H1 (cell line): ENCODE measurements around the gene RUNX1. TPM values are rescaled to one million over a fixed set of nuclear protein-coding genes. Genes with fewer than 3 reads are reported as not detected.

Source experiments
- CTCF ChIA-PET: fragments of 300-600 bp; sonication (Branson Sonifier 250); formaldehyde crosslinking; loops from one replicate; lab custom pipeline; 2021; ENCODE audit not compliant: partially characterized antibody; lab: Charles Lee
- POLR2A ChIA-PET: fragments of 300-600 bp; sonication (Branson Sonifier 250); formaldehyde crosslinking; loops from one replicate; lab custom pipeline; 2021; ENCODE audit warnings: inconsistent platforms; ENCODE audit not compliant: partially characterized antibody; lab: Charles Lee
- DNase-seq, 2 experiments: peaks; one replicate each; pipeline versions ENCODE4 v3.0.0 to v3.0.0-alpha.2; 2010 to 2022; ENCODE audit warnings: low spot score in 2 of 2, low read depth in 1 of 2, mixed read lengths in 1 of 2
- FAIRE-seq: peaks from 2 replicates; lab custom pipeline; 2011; peaks lifted over from hg19 to GRCh38; lab: Jason Lieb, UNC
- H2AFZ ChIP-seq: 2 replicates; pipeline ENCODE4 v1.8.1; 2012; ENCODE audit warnings: low read length, inconsistent platforms
- H2AK5ac ChIP-seq: 2 replicates; pipeline ENCODE4 v1.6.1; 2013; ENCODE audit warnings: low read depth, low read length
- H2BK120ac ChIP-seq: replicated peaks from 2 replicates; pipeline ENCODE3; 2013; ENCODE audit warnings: low read depth, low read length, inconsistent platforms
- H2BK12ac ChIP-seq: 2 replicates; pipeline ENCODE4 v1.6.1; 2013; ENCODE audit warnings: low read depth, low read length
- H2BK15ac ChIP-seq: 2 replicates; pipeline ENCODE4 v1.6.1; 2013; ENCODE audit warnings: low read length
- H2BK20ac ChIP-seq: 2 replicates; pipeline ENCODE4 v1.6.1; 2013; ENCODE audit warnings: low read length
- H2BK5ac ChIP-seq: 2 replicates; pipeline ENCODE4 v1.6.1; 2013; ENCODE audit warnings: low read depth, low read length
- H3K14ac ChIP-seq: 2 replicates; pipeline ENCODE4 v1.6.1; 2013; ENCODE audit warnings: inconsistent platforms; ENCODE audit not compliant: insufficient read length
- H3K18ac ChIP-seq: 2 replicates; pipeline ENCODE4 v1.6.1; 2013; ENCODE audit warnings: low read length; ENCODE audit errors: extremely low read depth
- H3K23ac ChIP-seq: 2 replicates; pipeline ENCODE4 v1.6.1; 2013; ENCODE audit warnings: inconsistent platforms; ENCODE audit not compliant: insufficient read length
- H3K23me2 ChIP-seq: 2 replicates; pipeline ENCODE4 v1.6.1; 2013; ENCODE audit warnings: low read depth, low read length
- H3K27ac ChIP-seq: 2 replicates; pipeline ENCODE4 v1.6.1; 2011; ENCODE audit warnings: low read depth, low read length, inconsistent platforms
- H3K27me3 ChIP-seq, 4 experiments: replicated peaks in 1 of 4; 1 replicate in 1 of 4; 2 replicates in 3 of 4; pipeline versions ENCODE4 v1.6.1 to v1.8.1; 2011 to 2013; ENCODE audit warnings: low read length in 3 of 4, mild to moderate bottlenecking in 3 of 4, inconsistent platforms in 2 of 4, mixed read lengths in 2 of 4, moderate library complexity in 1 of 4; ENCODE audit not compliant: control insufficient read depth in 3 of 4, insufficient read depth in 3 of 4; ENCODE audit errors: extremely low read depth in 1 of 4
- H3K36me3 ChIP-seq, 4 experiments: 2 replicates each; pipeline versions ENCODE4 v1.6.1 to v1.8.1; 2011 to 2013; ENCODE audit warnings: mild to moderate bottlenecking in 4 of 4, low read length in 3 of 4, moderate library complexity in 2 of 4, control low read depth in 1 of 4, inconsistent platforms in 1 of 4; ENCODE audit not compliant: insufficient read depth in 4 of 4, control insufficient read depth in 2 of 4
- H3K4ac ChIP-seq: replicated peaks from 2 replicates; pipeline ENCODE3; 2013; ENCODE audit warnings: low read length, low read depth, mixed read lengths, inconsistent platforms; ENCODE audit not compliant: insufficient read length
- H3K4me1 ChIP-seq, 4 experiments: replicated peaks in 1 of 4; 1 replicate in 1 of 4; 2 replicates in 3 of 4; pipeline versions ENCODE4 v1.6.1 to v1.8.1; 2011 to 2013; ENCODE audit warnings: low read length in 3 of 4, inconsistent platforms in 2 of 4, mixed read lengths in 1 of 4; ENCODE audit not compliant: insufficient read depth in 4 of 4, control insufficient read depth in 3 of 4
- H3K4me2 ChIP-seq, 2 experiments: 2 replicates each; pipeline versions ENCODE4 v1.6.1 to v1.8.1; 2011 to 2013; ENCODE audit warnings: low read depth in 2 of 2, low read length in 2 of 2, control low read depth in 1 of 2, inconsistent platforms in 1 of 2, mild to moderate bottlenecking in 1 of 2; ENCODE audit not compliant: insufficient read depth in 1 of 2
- H3K4me3 ChIP-seq, 4 experiments: fragments of 200-600, 300-600 bp in 1 of 4; sonication (generic), shearing (Covaris generic), sonication (Bioruptor Twin) in 1 of 4; 2 replicates each; pipeline versions ENCODE4 v1.5.1 to v1.8.1; 2011 to 2016; ENCODE audit warnings: low read length in 4 of 4, low read depth in 3 of 4, control low read depth in 2 of 4, inconsistent platforms in 2 of 4, mild to moderate bottlenecking in 2 of 4, mixed read lengths in 1 of 4, moderate library complexity in 1 of 4; ENCODE audit not compliant: insufficient read depth in 2 of 4; ENCODE audit errors: extremely low read depth in 1 of 4
- H3K56ac ChIP-seq: replicated peaks from 2 replicates; pipeline ENCODE3; 2013; ENCODE audit warnings: low read depth, mild to moderate bottlenecking, mixed read lengths, low read length, inconsistent platforms; ENCODE audit not compliant: insufficient read length
- H3K79me1 ChIP-seq: 2 replicates; pipeline ENCODE4 v1.6.1; 2013; ENCODE audit warnings: low read depth, low read length, control low read depth
- H3K79me2 ChIP-seq, 2 experiments: 2 replicates each; pipeline versions ENCODE4 v1.6.1 to v1.8.1; 2012 to 2013; ENCODE audit warnings: low read length in 2 of 2, mild to moderate bottlenecking in 2 of 2, inconsistent platforms in 1 of 2; ENCODE audit not compliant: insufficient read depth in 2 of 2, control insufficient read depth in 1 of 2
- H3K9ac ChIP-seq, 4 experiments: replicated peaks in 1 of 4; 1 replicate in 1 of 4; 2 replicates in 3 of 4; pipeline versions ENCODE4 v1.6.1 to v1.8.1; 2011 to 2013; ENCODE audit warnings: low read depth in 3 of 4, low read length in 3 of 4, control low read depth in 2 of 4, mild to moderate bottlenecking in 2 of 4, moderate library complexity in 2 of 4, inconsistent platforms in 1 of 4; ENCODE audit errors: extremely low read depth in 1 of 4
- H3K9me3 ChIP-seq, 2 experiments: 2 replicates each; pipeline versions ENCODE4 v1.6.1 to v1.8.1; 2012 to 2013; ENCODE audit warnings: mild to moderate bottlenecking in 2 of 2, moderate library complexity in 2 of 2, control low read depth in 1 of 2, inconsistent platforms in 1 of 2, low read depth in 1 of 2, low read length in 1 of 2, mixed read lengths in 1 of 2; ENCODE audit not compliant: insufficient read depth in 2 of 2
- H4K20me1 ChIP-seq, 2 experiments: replicated peaks in 1 of 2; 2 replicates each; pipeline versions ENCODE3 to v1.8.1; 2011 to 2013; ENCODE audit warnings: inconsistent platforms in 2 of 2, low read length in 2 of 2, mild to moderate bottlenecking in 1 of 2; ENCODE audit not compliant: insufficient read depth in 2 of 2, control insufficient read depth in 1 of 2
- H4K5ac ChIP-seq: 2 replicates; pipeline ENCODE4 v1.6.1; 2013; ENCODE audit warnings: low read length, low read depth, mixed read lengths, inconsistent platforms; ENCODE audit not compliant: insufficient read length
- H4K8ac ChIP-seq: 2 replicates; pipeline ENCODE4 v1.8.0; 2013; ENCODE audit warnings: mild to moderate bottlenecking, moderate library complexity, low read length, inconsistent platforms; ENCODE audit not compliant: insufficient read depth; ENCODE audit errors: extremely low read depth
- H4K91ac ChIP-seq: replicated peaks from 2 replicates; pipeline ENCODE3; 2013; ENCODE audit warnings: low read length, mixed read lengths, inconsistent platforms; ENCODE audit not compliant: insufficient read length
- ASH2L ChIP-seq: fragments of 200-600, 300-600 bp; sonication (generic); IDR thresholded peaks from one replicate; pipeline ENCODE4 v1.7.1; 2017; ENCODE audit warnings: low read length
- CBX8 ChIP-seq: fragments of 300-800, 300-1000 bp; sonication (generic); IDR thresholded peaks from 2 replicates; pipeline ENCODE4 v1.7.1; 2016; ENCODE audit warnings: low read depth, low read length, borderline replicate concordance
- EGR1 ChIP-seq: IDR thresholded peaks from 2 replicates; pipeline ENCODE4 v1.6.1; 2011; ENCODE audit warnings: low read depth, low read length, borderline replicate concordance
- HDAC2 ChIP-seq, 2 experiments: fragments of 300-600 bp in 1 of 2; sonication (generic) in 1 of 2; IDR thresholded peaks; 2 replicates each; pipeline ENCODE4 v1.6.1; 2011 to 2012; ENCODE audit warnings: low read depth in 2 of 2, low read length in 2 of 2, mild to moderate bottlenecking in 2 of 2, moderate library complexity in 2 of 2, borderline replicate concordance in 1 of 2, inconsistent platforms in 1 of 2
- MAFK ChIP-seq: IDR thresholded peaks from 2 replicates; pipeline ENCODE4 v1.6.1; 2012; ENCODE audit warnings: low read depth, mild to moderate bottlenecking, improper control_type of control experiment, low read length
- NANOG ChIP-seq: IDR thresholded peaks from 2 replicates; pipeline ENCODE4 v1.6.1; 2011; ENCODE audit warnings: low read length, low read depth, mild to moderate bottlenecking, inconsistent platforms; ENCODE audit not compliant: insufficient read depth, poor library complexity, severe bottlenecking
- SP4 ChIP-seq: IDR thresholded peaks from 2 replicates; pipeline ENCODE4 v1.6.1; 2012; ENCODE audit warnings: low read length, inconsistent platforms
- USF2 ChIP-seq: IDR thresholded peaks from 2 replicates; pipeline ENCODE4 v1.6.1; 2011; ENCODE audit warnings: low read length, improper control_type of control experiment
- WGBS, 2 experiments: shearing (Covaris generic) in 1 of 2; methylation state at CpG; one replicate each; pipeline versions ENCODE4 v1.1.6 to v1.1.7; 2013 to 2015; ENCODE audit warnings: low lambda C conversion rate in 2 of 2, mixed read lengths in 2 of 2, inconsistent platforms in 1 of 2, low coverage in 1 of 2, missing lambda C conversion rate in 1 of 2; ENCODE audit not compliant: insufficient replicate concordance in 2 of 2, insufficient coverage in 1 of 2, insufficient read length in 1 of 2; ENCODE audit errors: extremely low coverage in 1 of 2, missing lambda C conversion rate in 1 of 2; 5-methylcytosine and 5-hydroxymethylcytosine counted together
- polyA plus RNA-seq, 7 experiments: library from polyadenylated mRNA; depleted of rRNA in 3 of 7; stranded (reverse) in 5 of 7; unstranded in 2 of 7; fragments of >200 nt in 5 of 7; fragments of 200-250 nt in 2 of 7; gene quantifications; 1 replicate in 5 of 7; 2 replicates in 1 of 7; 4 replicates in 1 of 7; pipeline versions ENCODE4 v1.2.1 to v1.2.3, GENCODE V29; 2011 to 2013; ENCODE audit warnings: missing spikeins in 2 of 7, mixed read lengths in 2 of 7
- total RNA-seq: library from RNA; stranded (reverse); fragmentation: NEBNext Ultra II Directional; extraction: Animal tissue kit (Norgen Biotek cat#: 25700); gene quantifications from 2 replicates; pipeline ENCODE4 v1.2.1, GENCODE V29; 2021
- TF ChIP-seq, protein P1 (sequence below): IDR thresholded peaks from 2 replicates; pipeline ENCODE4 v1.6.1; 2011; ENCODE audit warnings: low read depth, mild to moderate bottlenecking, low read length; ENCODE audit not compliant: insufficient read depth

RUNX1 gene
- total and polyA plus RNA-seq, 2 of the 8 experiments (the other 6 are each of a cell fraction or from before 2014, with no cell fraction given): 0.20 to 0.60 TPM

DNA sequence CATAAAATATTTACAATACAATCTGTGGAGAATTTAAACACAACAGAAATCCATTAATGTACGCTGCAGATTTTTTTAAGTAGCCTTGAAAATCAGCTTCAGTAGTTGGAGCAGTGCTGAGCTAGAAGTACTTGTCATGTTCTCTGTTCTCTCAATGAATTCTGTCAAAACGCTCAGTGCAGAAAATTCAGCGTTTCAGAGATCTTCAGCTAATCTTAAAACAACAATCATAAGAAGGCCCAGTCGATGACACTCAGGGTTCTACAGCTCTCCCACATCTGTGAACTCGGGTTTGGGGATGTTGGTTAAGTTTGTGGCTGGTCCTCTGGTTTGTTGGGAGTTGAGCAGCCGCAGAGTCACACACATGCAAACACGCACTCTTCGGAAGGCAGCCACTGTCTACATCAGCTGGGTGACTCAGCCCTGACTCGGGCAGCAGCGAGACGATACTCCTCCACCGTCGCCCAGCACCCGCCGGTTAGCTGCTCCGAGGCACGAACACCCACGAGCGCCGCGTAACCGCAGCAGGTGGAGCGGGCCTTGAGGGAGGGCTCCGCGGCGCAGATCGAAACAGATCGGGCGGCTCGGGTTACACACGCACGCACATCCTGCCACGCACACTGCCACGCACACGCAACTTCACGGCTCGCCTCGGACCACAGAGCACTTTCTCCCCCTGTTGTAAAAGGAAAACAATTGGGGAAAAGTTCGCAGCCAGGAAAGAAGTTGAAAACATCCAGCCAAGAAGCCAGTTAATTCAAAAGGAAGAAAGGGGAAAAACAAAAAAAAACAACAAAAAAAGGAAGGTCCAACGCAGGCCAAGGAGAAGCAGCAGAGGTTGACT, 161.2 kb downstream of the RUNX1 start:
- H4K20me1 ChIP-seq: peaks cover 2 to 21% of the 10 kb centered on the region in 2 experiments
- H3K4me1 ChIP-seq: peaks cover 3 to 15% (median 9%) of the 10 kb centered on the region in 4 experiments; a peak in 6 of 7 replicates
- POLR2A ChIA-PET: interaction anchor here (0.6 to 1.1 kb wide), 6 partner anchors 21 to 640 kb away, joined by 3 to 4 read pairs (median 3); no protein-coding TSS in a partner anchor
- no peak overlapping the region for H2AFZ ChIP-seq
- H2AK5ac ChIP-seq: no peak overlapping the region; the same call in 1 of the 2 replicates
- no peak overlapping the region; a peak in 1 of 7 replicates for H3K9ac ChIP-seq
- H2BK5ac ChIP-seq: no peak overlapping the region
- 3% methylated on average over 32 of the region's 40 CpGs; no CpG with 5 or more reads in 1 of the 2 experiments for whole genome bisulfite sequencing, 2 experiments
- no peaks in the 10 kb centered on the region for H3K79me1 ChIP-seq
- H2BK12ac ChIP-seq: peak overlapping the region; percentile 85
- no peaks in the 10 kb centered on the region for H3K79me2 ChIP-seq
- no peaks in the 10 kb centered on the region for H3K9me3 ChIP-seq
- peak overlapping the region; percentile 59; the same call in 1 of the 2 replicates for H4K8ac ChIP-seq
- H3K4ac ChIP-seq: no peak overlapping the region
- H3K36me3 ChIP-seq: no peaks in the 10 kb centered on the region; a peak in 1 of 8 replicates
- no peak for FAIRE-seq
- H3K4me2 ChIP-seq: peak overlapping the region; percentile 84 to 97
- H3K23me2 ChIP-seq: peaks cover 21% of the 10 kb centered on the region; the same call in 1 of the 2 replicates
- peak overlapping the region; percentile 22 to 73 (median 47); a peak in 7 of 8 replicates for H3K4me3 ChIP-seq
- peaks cover 41 to 95% (median 81%) of the 10 kb centered on the region in 4 experiments for H3K27me3 ChIP-seq
- no peak overlapping the region for H3K14ac ChIP-seq
- H4K5ac ChIP-seq: no peak overlapping the region
- no peak overlapping the region for H2BK120ac ChIP-seq
- CTCF ChIA-PET: interaction anchor here (0.6 to 4.2 kb wide), 8 partner anchors 11 to 952 kb away, joined by 3 to 22 read pairs (median 4); no protein-coding TSS in a partner anchor
- H3K18ac ChIP-seq: no peak overlapping the region
- no peak overlapping the region for H3K56ac ChIP-seq
- no peak for DNase-seq
- H4K91ac ChIP-seq: no peak overlapping the region
- no peak overlapping the region for H3K27ac ChIP-seq
- H3K23ac ChIP-seq: no peak overlapping the region
- H2BK20ac ChIP-seq: no peak overlapping the region
- H2BK15ac ChIP-seq: no peak overlapping the region
- TF ChIP-seq, protein P1, sequence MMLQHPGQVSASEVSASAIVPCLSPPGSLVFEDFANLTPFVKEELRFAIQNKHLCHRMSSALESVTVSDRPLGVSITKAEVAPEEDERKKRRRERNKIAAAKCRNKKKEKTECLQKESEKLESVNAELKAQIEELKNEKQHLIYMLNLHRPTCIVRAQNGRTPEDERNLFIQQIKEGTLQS: no peak
- TF ChIP-seq SP4: no peak
- peak; percentile 45 for TF ChIP-seq ASH2L
- no peak for TF ChIP-seq NANOG
- TF ChIP-seq USF2: no peak
- TF ChIP-seq HDAC2 (IDR thresholded peaks at IDR 0.05; ENCODE audit: borderline replicate concordance in 1 of 2, low read depth in 2 of 2, low read length in 2 of 2): 0 out of 4 replicates have a peak, but pooled peaks of 1 of the 2 experiments have one; percentile 65
- no peak for TF ChIP-seq MAFK
- TF ChIP-seq EGR1: no peak
- no peak for TF ChIP-seq CBX8
